Stimulated activated effector memory CD8-positive, alpha-beta T cell treated with anti-CD3 and anti-CD28 coated beads, Interleukin-12 subunit alpha, Interleukin-12 subunit beta, amount 100 ng/mL, for 72 hours (primary cell): ENCODE measurements around the gene KCNT2.
A peak's percentile ranks its signal among the peaks of the same experiment; 100 is the strongest.
"Not testable (repeated sequence)": the region's sequence is repeated elsewhere in the genome, so short reads cannot be mapped to it uniquely, and the experiment has no call there.

Source experiments
- ATAC-seq: fragments of 150-1000 bp; cut with Tn5 transposase; 2 replicates; pipeline ENCODE4 v1.10.0; 2021
- DNase-seq, 2 donors: peaks; one replicate each; pipeline ENCODE4 v3.0.0; 2021 to 2022; ENCODE audit warnings: low spot score in 2 of 2
- H3K27ac Mint-ChIP-seq: one replicate; pipeline ENCODE4 v1.8.0; 2022; ENCODE audit warnings: mild to moderate bottlenecking, mixed read lengths
- H3K36me3 Mint-ChIP-seq: one replicate; pipeline ENCODE4 v1.8.0; 2022; ENCODE audit warnings: mild to moderate bottlenecking, mixed read lengths
- H3K4me1 Mint-ChIP-seq: one replicate; pipeline ENCODE4 v1.8.0; 2022; ENCODE audit warnings: mixed read lengths
- H3K4me3 Mint-ChIP-seq: one replicate; pipeline ENCODE4 v1.8.0; 2022; ENCODE audit warnings: mild to moderate bottlenecking, mixed read lengths
- H3K9me3 Mint-ChIP-seq: one replicate; pipeline ENCODE4 v1.8.0; 2022; ENCODE audit warnings: mixed read lengths

The KCNT2 gene

GRCh38 chr1:196608390-196609369 is at the start of gene KCNT2:
Gene KCNT2, minus strand, starts transcription at chr1:196608440. Its CDS starts 131 bp downstream, at chr1:196608309.
- peak within 1 kb of the TSS; percentile 65 for H3K4me3 Mint-ChIP-seq
- no peak within 1 kb of the TSS for H3K27ac Mint-ChIP-seq
- peaks cover 9% of the 10 kb centered on the region for H3K4me1 Mint-ChIP-seq
- ATAC-seq (peak; percentile 78), DNase-seq (peak; percentile 4 to 48)
- H3K9me3 Mint-ChIP-seq: no peaks in the 10 kb centered on the region
- no peaks in the 10 kb centered on the region for H3K36me3 Mint-ChIP-seq

GRCh38 chr1:196655494-196655893 is 47.3 kb upstream of the KCNT2 start:
- no peaks in the 10 kb centered on the region for H3K36me3 Mint-ChIP-seq
- no peak for DNase-seq
- ATAC-seq: no peak
- H3K27ac Mint-ChIP-seq: peak overlapping the region; percentile 45
- H3K4me1 Mint-ChIP-seq: peaks cover 30% of the 10 kb centered on the region
- H3K9me3 Mint-ChIP-seq: no peaks in the 10 kb centered on the region
- peak overlapping the region; percentile 43 for H3K4me3 Mint-ChIP-seq

GRCh38 chr1:196655071-196655470 is 46.8 kb upstream of the KCNT2 start:
- no peaks in the 10 kb centered on the region for H3K9me3 Mint-ChIP-seq
- peak overlapping the region; percentile 45 for H3K27ac Mint-ChIP-seq
- peaks cover 26% of the 10 kb centered on the region for H3K4me1 Mint-ChIP-seq
- H3K36me3 Mint-ChIP-seq: no peaks in the 10 kb centered on the region
- DNase-seq: no peak
- ATAC-seq: no peak
- peak overlapping the region; percentile 43 for H3K4me3 Mint-ChIP-seq

- H3K27ac Mint-ChIP-seq: peak overlapping the region; percentile 43
- H3K4me3 Mint-ChIP-seq: peak overlapping the region; percentile 43
- ATAC-seq (no peak), DNase-seq (no peak)
- H3K36me3 Mint-ChIP-seq: no peaks in the 10 kb centered on the region
- peaks cover 19% of the 10 kb centered on the region for H3K4me1 Mint-ChIP-seq
- no peaks in the 10 kb centered on the region for H3K9me3 Mint-ChIP-seq
Observed at GRCh38 chr1:196654271-196654670, 46.0 kb upstream of the KCNT2 start.

- DNase-seq (no peak), ATAC-seq (peak; percentile 45)
- Mint-ChIP-seq H3K9me3 (no peaks in the 10 kb centered on the region), H3K27ac (peak within 1 kb of the TSS; percentile 83), H3K4me1 (peaks cover 13% of the 10 kb centered on the region), H3K4me3 (peak within 1 kb of the TSS; percentile 62), H3K36me3 (no peaks in the 10 kb centered on the region)
Observed at GRCh38 chr1:196651637-196652215, 43.5 kb upstream of the KCNT2 start, which contains the start of gene CFH. Gene CFH, plus strand, starts transcription at chr1:196652043. Its CDS starts 75 bp downstream, at chr1:196652118.

GRCh38 chr1:196651079-196651478 is 42.8 kb upstream of the KCNT2 start:
- peak overlapping the region; percentile 62 for H3K4me3 Mint-ChIP-seq
- ATAC-seq (no peak), DNase-seq (no peak)
- peaks cover 7% of the 10 kb centered on the region for H3K4me1 Mint-ChIP-seq
- no peaks in the 10 kb centered on the region for H3K36me3 Mint-ChIP-seq
- H3K9me3 Mint-ChIP-seq: no peaks in the 10 kb centered on the region
- peak overlapping the region; percentile 83 for H3K27ac Mint-ChIP-seq

- ATAC-seq (no peak), DNase-seq (no peak)
- Mint-ChIP-seq H3K27ac (no peak overlapping the region), H3K36me3 (no peaks in the 10 kb centered on the region), H3K9me3 (no peaks in the 10 kb centered on the region), H3K4me3 (no peak overlapping the region), H3K4me1 (peaks cover 2% of the 10 kb centered on the region)
Observed at GRCh38 chr1:196650403-196650802, 42.2 kb upstream of the KCNT2 start.

- Mint-ChIP-seq H3K27ac (no peak overlapping the region), H3K4me1 (no peaks in the 10 kb centered on the region), H3K9me3 (no peaks in the 10 kb centered on the region), H3K4me3 (no peak overlapping the region), H3K36me3 (no peaks in the 10 kb centered on the region)
- DNase-seq (no peak), ATAC-seq (peak; percentile 16)
Observed at GRCh38 chr1:196649990-196650389, 41.8 kb upstream of the KCNT2 start.

- ATAC-seq: no peak
- Mint-ChIP-seq H3K36me3 (no peaks in the 10 kb centered on the region), H3K4me3 (no peak overlapping the region), H3K9me3 (no peaks in the 10 kb centered on the region), H3K27ac (no peak overlapping the region), H3K4me1 (no peaks in the 10 kb centered on the region)
- no peak for DNase-seq
Observed at GRCh38 chr1:196640976-196641375, 32.7 kb upstream of the KCNT2 start.

- H3K27ac Mint-ChIP-seq, H3K4me3 Mint-ChIP-seq: not testable (repeated sequence)
Observed at GRCh38 chr1:196639291-196639690, 31.1 kb upstream of the KCNT2 start.

GRCh38 chr1:196638466-196638865 is 30.2 kb upstream of the KCNT2 start:
- no peak for DNase-seq
- no peaks in the 10 kb centered on the region for H3K4me1 Mint-ChIP-seq
- no peak overlapping the region for H3K27ac Mint-ChIP-seq
- ATAC-seq: no peak
- H3K36me3 Mint-ChIP-seq: no peaks in the 10 kb centered on the region
- no peak overlapping the region for H3K4me3 Mint-ChIP-seq
- H3K9me3 Mint-ChIP-seq: no peaks in the 10 kb centered on the region

More at GRCh38 chr1:196639291-196639690, 31.1 kb upstream of the KCNT2 start:
- H3K36me3 Mint-ChIP-seq, H3K4me1 Mint-ChIP-seq, H3K9me3 Mint-ChIP-seq, ATAC-seq, DNase-seq: not testable (repeated sequence)

- Mint-ChIP-seq H3K9me3 (no peaks in the 10 kb centered on the region), H3K27ac (no peak overlapping the region), H3K4me3 (no peak overlapping the region), H3K4me1 (no peaks in the 10 kb centered on the region), H3K36me3 (no peaks in the 10 kb centered on the region)
- no peak for ATAC-seq
- DNase-seq: no peak
Observed at GRCh38 chr1:196637606-196638005, 29.4 kb upstream of the KCNT2 start.

GRCh38 chr1:196628838-196629237 is 20.6 kb upstream of the KCNT2 start:
- ATAC-seq: no peak
- no peak for DNase-seq
- H3K9me3 Mint-ChIP-seq: peaks cover 13% of the 10 kb centered on the region
- H3K4me1 Mint-ChIP-seq: no peaks in the 10 kb centered on the region
- H3K27ac Mint-ChIP-seq: no peak overlapping the region
- H3K4me3 Mint-ChIP-seq: no peak overlapping the region
- no peaks in the 10 kb centered on the region for H3K36me3 Mint-ChIP-seq

GRCh38 chr1:196623079-196623478 is 14.8 kb upstream of the KCNT2 start:
- ATAC-seq: no peak
- Mint-ChIP-seq H3K9me3 (peaks cover 1% of the 10 kb centered on the region), H3K27ac (no peak overlapping the region), H3K4me3 (no peak overlapping the region), H3K36me3 (no peaks in the 10 kb centered on the region), H3K4me1 (no peaks in the 10 kb centered on the region)
- DNase-seq: no peak

- DNase-seq (no peak), ATAC-seq (no peak)
- Mint-ChIP-seq H3K27ac (no peak overlapping the region), H3K4me3 (no peak overlapping the region), H3K4me1 (no peaks in the 10 kb centered on the region), H3K36me3 (no peaks in the 10 kb centered on the region), H3K9me3 (no peaks in the 10 kb centered on the region)
Observed at GRCh38 chr1:196619721-196620120, 11.5 kb upstream of the KCNT2 start.

GRCh38 chr1:196611873-196612272 is 3.6 kb upstream of the KCNT2 start:
- peaks cover 9% of the 10 kb centered on the region for H3K4me1 Mint-ChIP-seq
- H3K4me3 Mint-ChIP-seq: no peak overlapping the region
- DNase-seq (no peak), ATAC-seq (no peak)
- H3K9me3 Mint-ChIP-seq: no peaks in the 10 kb centered on the region
- no peak overlapping the region for H3K27ac Mint-ChIP-seq
- no peaks in the 10 kb centered on the region for H3K36me3 Mint-ChIP-seq
